SH-SY5Y (cell line): ENCODE data around the gene WDR20.

Source experiments
- GATA2 ChIP-seq: IDR thresholded peaks from 2 replicates; pipeline ENCODE4 v1.6.1; 2011; ENCODE audit warnings: mild to moderate bottlenecking, low read depth, low read length
- GATA3 ChIP-seq: IDR thresholded peaks from 2 replicates; pipeline ENCODE4 v1.6.1; 2011; ENCODE audit warnings: low read depth, mild to moderate bottlenecking, low read length, moderate library complexity

WDR20 gene

GRCh38 chr14:102117852-102118251, 21.8 kb upstream of the WDR20 start:
- TF ChIP-seq GATA2, result no peak
- TF ChIP-seq GATA3, result no peak

- no peak for TF ChIP-seq GATA2
- no peak for TF ChIP-seq GATA3
These were observed 18.8 kb upstream of the WDR20 start for GRCh38 chr14:102120888-102121287.

- TF ChIP-seq GATA3 (no peak), GATA2 (no peak)
These were observed 18.1 kb upstream of the WDR20 start for GRCh38 chr14:102121567-102121966.

GRCh38 chr14:102124419-102124818, 15.3 kb upstream of the WDR20 start:
- TF ChIP-seq GATA2, result no peak

GRCh38 chr14:102125546-102125945, 14.2 kb upstream of the WDR20 start:
- TF ChIP-seq GATA3 (no peak), GATA2 (no peak)

GRCh38 chr14:102126807-102127455, 12.8 kb upstream of the WDR20 start:
- TF ChIP-seq GATA3 (no peak), GATA2 (no peak)

GRCh38 chr14:102131741-102132140, 8.0 kb upstream of the WDR20 start:
- TF ChIP-seq GATA2 (no peak), GATA3 (no peak)

GRCh38 chr14:102138535-102138934, 1.2 kb upstream of the WDR20 start:
- TF ChIP-seq GATA3 (no peak), GATA2 (no peak)

GRCh38 chr14:102138961-102139285, 774 bp upstream of the WDR20 start:
- TF ChIP-seq GATA2 (no peak), GATA3 (no peak)

- TF ChIP-seq GATA2 (no peak; the same call in 1 of the 2 replicates), GATA3 (no peak; the same call in 1 of the 2 replicates)
These were observed 491 bp downstream of the WDR20 start for GRCh38 chr14:102140027-102140749.

- TF ChIP-seq GATA3 (no peak), GATA2 (no peak)
These were observed 1.1 kb downstream of the WDR20 start for GRCh38 chr14:102140750-102141145.

- TF ChIP-seq GATA2, result no peak; the same call in 1 of the 2 replicates
- TF ChIP-seq GATA3, result 0 out of 2 replicates have a peak, but pooled peaks have one; percentile 14
These were observed 2.1 kb downstream of the WDR20 start for GRCh38 chr14:102141797-102142196.

GRCh38 chr14:102144914-102145313, 5.2 kb downstream of the WDR20 start:
- TF ChIP-seq GATA2 (no peak), GATA3 (no peak)

- no peak for TF ChIP-seq GATA2
- no peak for TF ChIP-seq GATA3
These were observed 5.7 kb downstream of the WDR20 start for GRCh38 chr14:102145395-102145794.

GRCh38 chr14:102146423-102146822, 6.7 kb downstream of the WDR20 start:
- TF ChIP-seq GATA3 (no peak), GATA2 (no peak)
